Measurements from ENCODE around the gene OR51M1.

OR51M1 gene

DNA sequence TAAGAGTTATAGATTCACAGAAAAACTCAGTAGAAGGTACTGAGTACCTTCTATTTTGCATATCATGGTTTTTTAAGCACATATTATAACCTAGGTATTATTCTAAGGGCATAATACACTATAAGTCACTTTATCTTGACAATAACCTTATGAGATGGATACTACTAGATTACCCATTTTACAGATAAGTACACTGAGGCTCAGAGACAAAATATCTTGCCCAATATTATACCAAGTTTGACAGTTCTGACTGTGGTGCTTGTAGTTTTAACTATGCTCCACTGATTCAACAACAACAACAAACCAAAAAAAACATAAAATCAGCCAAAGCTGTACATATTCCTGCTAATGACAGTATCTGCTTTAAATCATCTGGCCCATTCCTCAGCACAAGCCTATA lies 10.5 kb downstream of the OR51M1 start:
- DNase-seq, result no peak

DNA sequence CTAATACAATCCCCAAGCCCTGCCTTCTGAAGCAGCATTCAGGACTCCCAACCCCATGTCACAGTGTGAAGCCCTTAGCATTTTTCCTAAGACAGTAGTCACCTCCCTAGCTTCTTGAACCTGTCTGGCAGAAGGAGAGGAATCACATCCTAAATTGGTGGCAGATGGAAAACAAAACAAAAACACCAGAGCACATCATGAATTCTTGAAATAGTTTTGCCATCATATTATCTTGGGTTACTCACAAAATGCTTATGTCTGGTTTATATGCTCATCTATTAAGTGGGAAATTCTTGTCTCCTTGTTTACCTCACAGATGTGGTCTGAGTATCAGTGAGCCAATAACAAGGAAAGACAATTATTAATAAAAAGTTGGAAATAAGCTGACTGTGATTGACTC lies 15.3 kb downstream of the OR51M1 start:
- DNase-seq, result no peak

DNA sequence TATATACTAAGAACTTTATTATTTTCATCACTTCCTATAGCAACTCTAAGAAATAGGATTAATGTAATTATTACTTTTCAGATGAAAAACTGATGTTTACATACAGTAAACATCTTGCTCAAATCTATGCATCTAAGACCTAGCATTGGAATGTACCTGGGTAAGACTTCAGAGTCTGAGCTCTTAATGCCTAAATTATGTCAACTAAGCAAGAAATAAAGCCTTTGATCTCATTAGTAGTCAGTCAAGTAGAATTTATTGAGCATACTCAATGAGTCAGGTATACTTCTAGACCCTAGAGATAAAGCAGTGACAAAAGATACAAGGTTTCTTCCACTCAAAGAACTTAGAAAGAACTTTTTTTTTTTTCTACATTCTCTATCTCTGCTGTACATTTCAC lies 21.6 kb downstream of the OR51M1 start:
- no peak for DNase-seq

DNA sequence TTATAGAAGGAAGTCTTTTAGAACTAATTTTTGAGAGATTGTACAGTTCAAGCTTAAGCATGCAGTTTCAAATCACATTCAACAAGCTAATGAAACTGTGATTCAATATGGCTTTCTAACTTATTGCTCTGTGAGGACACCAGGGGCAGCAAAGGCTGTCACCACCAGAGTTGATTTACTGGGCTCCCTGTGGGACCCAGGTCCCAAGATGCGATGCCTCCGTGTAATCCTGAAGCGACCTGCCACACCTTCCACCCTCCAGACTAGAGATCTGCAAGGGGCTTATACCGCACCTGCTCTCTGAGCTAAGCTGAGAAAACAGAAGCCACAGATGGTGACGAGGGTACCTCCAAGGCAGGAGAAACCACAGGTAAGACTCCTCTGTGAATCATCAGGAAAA lies 37.4 kb downstream of the OR51M1 start:
- DNase-seq, result no peak

- DNase-seq, result no peak
Observed at GRCh38 chr11:5421811-5422210, 38.2 kb downstream of the OR51M1 start, which contains the start of gene OR51Q1. TSS of gene OR51Q1 (plus strand) at chr11:5422111. CDS start at chr11:5422201, 90 bp downstream.

- no peak for DNase-seq
Observed at GRCh38 chr11:5423131-5423530, 39.5 kb downstream of the OR51M1 start.

- DNase-seq, result no peak
Observed at GRCh38 chr11:5441414-5441813, 57.8 kb downstream of the OR51M1 start, which contains the start of gene OR51I1. TSS of gene OR51I1 (minus strand) at chr11:5441514. CDS start at chr11:5441514, 0 bp downstream.

Measured in activated CD8-positive, alpha-beta memory T cell treated with anti-CD3 and anti-CD28 coated beads, Interleukin-2, amount 50 U/mL, for 48 hours (primary cell).